H9 (cell line): Measurements from ENCODE around the gene HSPA12A. TPM values are rescaled to one million over a fixed set of nuclear protein-coding genes. Genes with fewer than 3 reads are reported as not detected.

Source experiments
- DNase-seq: peaks from one replicate; pipeline ENCODE4 v3.0.0-alpha.2; 2017
- H2AFZ ChIP-seq: one replicate; pipeline ENCODE4 v1.6.1; 2013; ENCODE audit warnings: mild to moderate bottlenecking, low read length, control low read depth, moderate library complexity
- H2AK5ac ChIP-seq: 2 replicates; pipeline ENCODE4 v1.6.1; 2013; ENCODE audit warnings: low read length, control low read depth, mixed read lengths; ENCODE audit not compliant: insufficient read length
- H2BK120ac ChIP-seq: one replicate; pipeline ENCODE4 v1.6.1; 2013; ENCODE audit warnings: low read depth, mild to moderate bottlenecking, low read length, control low read depth, inconsistent platforms; ENCODE audit not compliant: poor library complexity, severe bottlenecking
- H2BK12ac ChIP-seq: 2 replicates; pipeline ENCODE4 v1.6.1; 2013; ENCODE audit warnings: low read length, control low read depth, mixed read lengths, low read depth; ENCODE audit not compliant: insufficient read length
- H2BK15ac ChIP-seq: 2 replicates; pipeline ENCODE4 v1.6.1; 2013; ENCODE audit warnings: low read depth, low read length, control low read depth
- H2BK20ac ChIP-seq: one replicate; pipeline ENCODE4 v1.6.1; 2013; ENCODE audit warnings: low read depth, mild to moderate bottlenecking, low read length, control low read depth, inconsistent platforms; ENCODE audit not compliant: poor library complexity, severe bottlenecking
- H2BK5ac ChIP-seq: 2 replicates; pipeline ENCODE4 v1.6.1; 2013; ENCODE audit warnings: low read length, control low read depth, mixed read lengths; ENCODE audit not compliant: insufficient read length
- H3K14ac ChIP-seq: 2 replicates; pipeline ENCODE4 v1.6.1; 2013; ENCODE audit warnings: low read length, control low read depth; ENCODE audit not compliant: insufficient read depth
- H3K18ac ChIP-seq: 2 replicates; pipeline ENCODE4 v1.6.1; 2013; ENCODE audit warnings: low read depth, mild to moderate bottlenecking, mixed read lengths, low read length, control low read depth; ENCODE audit not compliant: insufficient read length
- H3K23ac ChIP-seq: 2 replicates; pipeline ENCODE4 v1.6.1; 2013; ENCODE audit warnings: low read length, control low read depth, mixed read lengths, low read depth; ENCODE audit not compliant: insufficient read length
- H3K23me2 ChIP-seq: 2 replicates; pipeline ENCODE4 v1.6.1; 2013; ENCODE audit warnings: low read depth, mild to moderate bottlenecking, mixed read lengths, low read length, control low read depth; ENCODE audit not compliant: insufficient read length, poor library complexity, severe bottlenecking
- H3K27ac ChIP-seq: 2 replicates; pipeline ENCODE4 v1.5.1; 2013; ENCODE audit warnings: low read length, control low read depth, mixed read lengths, low read depth; ENCODE audit not compliant: insufficient read length
- H3K27me3 ChIP-seq: 2 replicates; pipeline ENCODE4 v1.6.1; 2013; ENCODE audit warnings: low read length, control low read depth, inconsistent platforms; ENCODE audit not compliant: insufficient read depth
- H3K4ac ChIP-seq: 2 replicates; pipeline ENCODE4 v1.6.1; 2013; ENCODE audit warnings: low read depth, mild to moderate bottlenecking, control low read depth, inconsistent platforms, low read length, moderate library complexity
- H3K4me1 ChIP-seq: 2 replicates; pipeline ENCODE4 v1.6.1; 2013; ENCODE audit warnings: low read length, control low read depth, inconsistent platforms; ENCODE audit not compliant: insufficient read depth
- H3K4me2 ChIP-seq: 2 replicates; pipeline ENCODE4 v1.6.1; 2013; ENCODE audit warnings: low read length, control low read depth, mixed read lengths; ENCODE audit not compliant: insufficient read length, insufficient read depth
- H3K56ac ChIP-seq: 2 replicates; pipeline ENCODE4 v1.6.1; 2013; ENCODE audit warnings: low read depth, mild to moderate bottlenecking, mixed read lengths, low read length, control low read depth; ENCODE audit not compliant: insufficient read length
- H3K79me1 ChIP-seq: 2 replicates; pipeline ENCODE4 v1.6.1; 2013; ENCODE audit warnings: low read depth, mild to moderate bottlenecking, moderate library complexity, low read length, control low read depth, inconsistent platforms; ENCODE audit not compliant: insufficient read depth, poor library complexity, severe bottlenecking
- H3K79me2 ChIP-seq: 2 replicates; pipeline ENCODE4 v1.6.1; 2013; ENCODE audit warnings: low read length, control low read depth, inconsistent platforms; ENCODE audit not compliant: insufficient read depth
- H3K9ac ChIP-seq: 2 replicates; pipeline ENCODE4 v1.6.1; 2013; ENCODE audit warnings: low read length, control low read depth, mixed read lengths; ENCODE audit not compliant: insufficient read length; ENCODE audit errors: extremely low read depth
- H3K9me3 ChIP-seq: one replicate; pipeline ENCODE4 v1.6.1; 2013; ENCODE audit warnings: low read depth, low read length, inconsistent platforms; ENCODE audit not compliant: control insufficient read depth
- H3T11ph ChIP-seq: one replicate; pipeline ENCODE4 v1.6.1; 2013; ENCODE audit warnings: mild to moderate bottlenecking, low read length, control low read depth, inconsistent platforms
- H4K20me1 ChIP-seq: one replicate; pipeline ENCODE4 v1.6.1; 2013; ENCODE audit not compliant: control insufficient read depth, insufficient read length, insufficient read depth
- H4K5ac ChIP-seq: 2 replicates; pipeline ENCODE4 v1.6.1; 2013; ENCODE audit warnings: low read depth, mild to moderate bottlenecking, mixed read lengths, low read length, control low read depth; ENCODE audit not compliant: insufficient read length
- H4K8ac ChIP-seq: replicated peaks from 2 replicates; pipeline ENCODE4 v1.6.1; 2013; ENCODE audit warnings: low read length, control low read depth, mixed read lengths, low read depth; ENCODE audit not compliant: insufficient read length
- H4K91ac ChIP-seq: 2 replicates; pipeline ENCODE4 v1.6.1; 2013; ENCODE audit warnings: low read depth, mild to moderate bottlenecking, moderate library complexity, mixed read lengths, low read length, control low read depth; ENCODE audit not compliant: insufficient read length
- H3K27ac Mint-ChIP-seq, 3 experiments: 2 replicates in 2 of 3; 3 replicates in 1 of 3; pipeline ENCODE4 v1.8.0; 2020 to 2021; ENCODE audit warnings: mixed read lengths in 3 of 3, mild to moderate bottlenecking in 1 of 3, moderate library complexity in 1 of 3
- H3K27me3 Mint-ChIP-seq: 2 replicates; pipeline ENCODE4 v1.8.0; 2021; ENCODE audit warnings: low read depth, mild to moderate bottlenecking, moderate library complexity, mixed read lengths
- H3K36me3 Mint-ChIP-seq, 3 experiments: 2 replicates in 2 of 3; 3 replicates in 1 of 3; pipeline ENCODE4 v1.8.0; 2020 to 2021; ENCODE audit warnings: low read depth in 3 of 3, mixed read lengths in 3 of 3; ENCODE audit not compliant: insufficient read depth in 1 of 3
- H3K4me1 Mint-ChIP-seq, 2 experiments: 2 replicates each; pipeline ENCODE4 v1.8.0; 2020; ENCODE audit warnings: mixed read lengths in 2 of 2
- H3K4me3 Mint-ChIP-seq, 2 experiments: 2 replicates in 1 of 2; 3 replicates in 1 of 2; pipeline ENCODE4 v1.8.0; 2020 to 2021; ENCODE audit warnings: mild to moderate bottlenecking in 2 of 2, mixed read lengths in 2 of 2, moderate library complexity in 1 of 2
- H3K9me3 Mint-ChIP-seq, 2 experiments: 2 replicates in 1 of 2; 3 replicates in 1 of 2; pipeline ENCODE4 v1.8.0; 2020; ENCODE audit warnings: mild to moderate bottlenecking in 2 of 2, mixed read lengths in 2 of 2, moderate library complexity in 1 of 2
- CTCF ChIP-seq: fragments of 200-600 bp; sonication (generic); conservative IDR thresholded peaks from 3 replicates; pipeline ENCODE4 v1.8.0; 2021; ENCODE audit warnings: antibody characterized with exemption, mild to moderate bottlenecking
- WGBS: extraction: QIAGEN DNeasy Blood & Tissue Kit; methylation state at CpG from one replicate; pipeline ENCODE4 v1.1.7; 2013; ENCODE audit warnings: missing lambda C conversion rate, low lambda C conversion rate, mixed read lengths; ENCODE audit not compliant: insufficient read length; ENCODE audit errors: extremely low coverage; 5-methylcytosine and 5-hydroxymethylcytosine counted together
- total RNA-seq: library from RNA; stranded (reverse); gene quantifications from 2 replicates; pipeline ENCODE4 v1.2.1, GENCODE V29; 2021

Gene HSPA12A
- total RNA-seq, 1 experiment from 2014 or later, result 3.2 TPM

DNA sequence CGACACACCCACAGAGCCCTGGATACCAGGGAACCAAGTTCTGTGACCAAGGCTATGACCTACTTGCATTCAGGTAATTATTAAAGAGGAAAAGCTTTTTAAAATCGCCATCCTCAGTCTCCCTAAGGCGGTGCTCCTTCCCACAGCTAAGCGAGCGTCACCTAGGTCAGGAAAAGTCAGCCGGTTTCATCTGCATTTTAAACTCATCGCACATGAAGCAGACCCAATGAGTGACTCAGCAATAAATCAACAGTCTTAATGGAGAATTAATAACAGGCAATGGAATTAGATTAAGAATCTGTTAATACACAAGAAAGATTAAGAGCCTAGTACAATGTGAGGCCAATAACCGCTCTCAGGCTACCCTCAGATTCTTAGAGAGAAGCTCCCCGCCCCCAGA, 59.2 kb downstream of the HSPA12A start:
- Mint-ChIP-seq H3K4me3 (no peak overlapping the region), H3K27me3 (peaks cover 2% of the 10 kb centered on the region), H3K9me3 (no peaks in the 10 kb centered on the region), H3K27ac (no peak overlapping the region; a peak in 1 of 7 replicates), H3K4me1 (peaks cover 6 to 13% of the 10 kb centered on the region in 2 experiments), H3K36me3 (0 out of 7 replicates have a peak, but pooled peaks cover 0 to 1% (median 1%) of the 10 kb centered on the region in 3 experiments)
- H2BK15ac ChIP-seq, result no peak overlapping the region
- no peak overlapping the region for H3K14ac ChIP-seq
- H3K9me3 ChIP-seq, result no peaks in the 10 kb centered on the region
- H4K8ac ChIP-seq, result no peak overlapping the region
- H2AFZ ChIP-seq, result no peak overlapping the region
- H3K79me1 ChIP-seq, result no peaks in the 10 kb centered on the region
- no peak overlapping the region for H2BK12ac ChIP-seq
- H3K27me3 ChIP-seq, result no peaks in the 10 kb centered on the region
- no peak overlapping the region for H3K4me2 ChIP-seq
- H4K5ac ChIP-seq, result no peak overlapping the region
- no peak overlapping the region for H3K9ac ChIP-seq
- no peak for DNase-seq
- no peak overlapping the region for H2BK120ac ChIP-seq
- no peak overlapping the region for H2BK5ac ChIP-seq
- H3T11ph ChIP-seq, result no peak overlapping the region
- no peak overlapping the region for H4K91ac ChIP-seq
- H3K18ac ChIP-seq, result no peak overlapping the region
- H4K20me1 ChIP-seq, result no peaks in the 10 kb centered on the region
- no peak overlapping the region for H3K23ac ChIP-seq
- H3K4ac ChIP-seq, result no peak overlapping the region
- no peak overlapping the region for H2AK5ac ChIP-seq
- no peak overlapping the region for H2BK20ac ChIP-seq
- no peaks in the 10 kb centered on the region for H3K23me2 ChIP-seq
- TF ChIP-seq CTCF, result no peak
- no peaks in the 10 kb centered on the region for H3K79me2 ChIP-seq
- WGBS, result no CpG with 5 or more reads among the region's 9 CpGs
- no peak overlapping the region for H3K27ac ChIP-seq
- H3K56ac ChIP-seq, result no peak overlapping the region
- no peaks in the 10 kb centered on the region; the same call in 1 of the 2 replicates for H3K4me1 ChIP-seq
